Lung (tissue), 12 donors: ENCODE data around the gene EHD1. TPM values are rescaled to one million over a fixed set of nuclear protein-coding genes. Genes with fewer than 3 reads are reported as not detected.

Experiments used
- ATAC-seq: fragments of 200-7000 bp; cut with Tn5 transposase; one replicate; pipeline ENCODE4 v1.9.1; 2020; ENCODE audit warnings: moderate number of reproducible peaks; ENCODE audit not compliant: insufficient read depth, low FRiP score
- DNase-seq, 3 donors: peaks; one replicate each; pipeline ENCODE4 v3.0.0-alpha.2; 2013 to 2017
- H3K27ac ChIP-seq, 2 donors: one replicate each; pipeline ENCODE4 v1.5.1; 2013; ENCODE audit warnings: mild to moderate bottlenecking in 2 of 2, moderate library complexity in 2 of 2, control low read depth in 1 of 2, inconsistent platforms in 1 of 2, low read depth in 1 of 2, low read length in 1 of 2
- H3K27me3 ChIP-seq, 3 donors: one replicate each; pipeline ENCODE4 v1.5.1; 2013; ENCODE audit warnings: low read length in 2 of 3; ENCODE audit not compliant: control insufficient read depth in 3 of 3, insufficient read depth in 3 of 3
- H3K36me3 ChIP-seq, 4 donors: one replicate each; pipeline ENCODE4 v1.5.1; 2013; ENCODE audit warnings: low read length in 4 of 4, mild to moderate bottlenecking in 1 of 4, moderate library complexity in 1 of 4; ENCODE audit not compliant: control insufficient read depth in 4 of 4, insufficient read depth in 4 of 4
- H3K4me1 ChIP-seq, 5 donors: one replicate each; pipeline ENCODE4 v1.5.1; 2013; ENCODE audit warnings: low read length in 5 of 5, mild to moderate bottlenecking in 2 of 5, moderate library complexity in 1 of 5; ENCODE audit not compliant: control insufficient read depth in 5 of 5, insufficient read depth in 5 of 5
- H3K4me3 ChIP-seq: one replicate; pipeline ENCODE4 v1.5.1; 2013; ENCODE audit warnings: mild to moderate bottlenecking, control low read depth, moderate library complexity
- H3K9ac ChIP-seq, 2 donors: one replicate each; pipeline ENCODE4 v1.5.1; 2013; ENCODE audit warnings: low read length in 2 of 2, control low read depth in 1 of 2; ENCODE audit not compliant: insufficient read depth in 1 of 2
- H3K9me3 ChIP-seq, 4 donors: one replicate each; pipeline ENCODE4 v1.5.1; 2013; ENCODE audit warnings: low read length in 3 of 4, mild to moderate bottlenecking in 1 of 4, moderate library complexity in 1 of 4; ENCODE audit not compliant: control insufficient read depth in 4 of 4, insufficient read depth in 3 of 4
- WGBS, 2 donors: extraction: QIAGEN DNeasy Blood & Tissue Kit; methylation state at CpG; one replicate each; pipeline ENCODE4 v1.1.7; 2013; 5-methylcytosine and 5-hydroxymethylcytosine counted together
- polyA plus RNA-seq, 2 donors: library from polyadenylated mRNA; stranded (reverse); fragments of 200-250 nt; gene quantifications; one replicate each; pipeline ENCODE4 v1.2.1, GENCODE V29; 2013
- total RNA-seq, 2 donors: library from RNA; depleted of rRNA in 1 of 2; stranded (reverse); fragments of >200 nt in 1 of 2; gene quantifications; one replicate each; pipeline ENCODE4 v1.2.1, GENCODE V29; 2014 to 2021
- TF ChIP-seq, protein P1 (sequence below): IDR thresholded peaks from 2 replicates; pipeline ENCODE4 v1.5.1; 2012; ENCODE audit warnings: mild to moderate bottlenecking; ENCODE audit errors: control extremely low read depth, extremely low read depth
- donor health status: control.
- donor health status: control.
- donor health status: Bipolar disorder and iron deficiency.
- donor health status: healthy.
- donor health status: DM: yes; HTN: yes; CAD: no.

EHD1 gene
- total and polyA plus RNA-seq, 4 donors = 42.1 to 144 (median 105) TPM

DNA sequence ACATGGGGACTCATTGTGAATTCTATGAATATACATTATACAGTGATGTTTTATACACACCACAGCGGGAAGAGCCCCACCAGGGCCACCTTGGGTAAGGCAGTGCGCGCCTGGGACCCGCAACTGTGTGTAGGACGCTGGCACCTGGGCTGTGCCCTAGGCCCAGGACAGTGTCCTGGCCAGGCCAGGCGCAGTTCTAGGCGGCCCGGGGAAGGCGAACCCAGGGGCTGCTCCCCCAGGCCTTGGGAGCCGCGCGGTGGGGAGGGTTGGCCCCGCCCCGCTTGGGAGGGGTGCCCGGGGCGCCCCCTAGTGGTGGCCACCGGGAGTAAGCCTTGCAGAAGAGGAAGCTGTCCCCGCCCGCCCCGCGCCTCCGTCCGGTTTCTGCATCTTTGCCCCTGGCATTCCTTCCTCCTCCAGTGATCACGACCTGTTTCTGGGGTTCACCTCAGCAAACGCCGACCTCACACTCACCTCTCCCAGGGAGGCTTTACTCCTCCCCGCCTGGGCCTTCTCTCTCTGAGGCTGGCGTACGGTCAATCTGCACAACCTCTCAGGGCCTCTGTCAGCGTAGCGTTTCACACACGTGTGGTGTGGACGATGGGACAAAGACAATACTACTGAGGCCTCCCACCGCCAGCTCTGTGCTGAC, 9.5 kb upstream of the EHD1 start:
- WGBS, 2 donors = 13 to 17% methylated on average over 33 to 34 of the region's 34 CpGs
- DNase-seq (peak; percentile 64 to 77 (median 68)), ATAC-seq (peak; percentile 88)
- H3K9me3 ChIP-seq = no peaks in the 10 kb centered on the region
- TF ChIP-seq, protein P1, sequence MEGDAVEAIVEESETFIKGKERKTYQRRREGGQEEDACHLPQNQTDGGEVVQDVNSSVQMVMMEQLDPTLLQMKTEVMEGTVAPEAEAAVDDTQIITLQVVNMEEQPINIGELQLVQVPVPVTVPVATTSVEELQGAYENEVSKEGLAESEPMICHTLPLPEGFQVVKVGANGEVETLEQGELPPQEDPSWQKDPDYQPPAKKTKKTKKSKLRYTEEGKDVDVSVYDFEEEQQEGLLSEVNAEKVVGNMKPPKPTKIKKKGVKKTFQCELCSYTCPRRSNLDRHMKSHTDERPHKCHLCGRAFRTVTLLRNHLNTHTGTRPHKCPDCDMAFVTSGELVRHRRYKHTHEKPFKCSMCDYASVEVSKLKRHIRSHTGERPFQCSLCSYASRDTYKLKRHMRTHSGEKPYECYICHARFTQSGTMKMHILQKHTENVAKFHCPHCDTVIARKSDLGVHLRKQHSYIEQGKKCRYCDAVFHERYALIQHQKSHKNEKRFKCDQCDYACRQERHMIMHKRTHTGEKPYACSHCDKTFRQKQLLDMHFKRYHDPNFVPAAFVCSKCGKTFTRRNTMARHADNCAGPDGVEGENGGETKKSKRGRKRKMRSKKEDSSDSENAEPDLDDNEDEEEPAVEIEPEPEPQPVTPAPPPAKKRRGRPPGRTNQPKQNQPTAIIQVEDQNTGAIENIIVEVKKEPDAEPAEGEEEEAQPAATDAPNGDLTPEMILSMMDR = peak; percentile 69
- peak overlapping the region in 1 of 2 donors; percentile 28 for H3K27ac ChIP-seq
- no peaks in the 10 kb centered on the region for H3K27me3 ChIP-seq
- H3K4me3 ChIP-seq = no peak overlapping the region
- peak overlapping the region in 1 of 2 donors; percentile 48 for H3K9ac ChIP-seq
- peaks cover 0 to 11% (median 6%) of the 10 kb centered on the region in 5 donors for H3K4me1 ChIP-seq
- no peaks in the 10 kb centered on the region for H3K36me3 ChIP-seq

DNA sequence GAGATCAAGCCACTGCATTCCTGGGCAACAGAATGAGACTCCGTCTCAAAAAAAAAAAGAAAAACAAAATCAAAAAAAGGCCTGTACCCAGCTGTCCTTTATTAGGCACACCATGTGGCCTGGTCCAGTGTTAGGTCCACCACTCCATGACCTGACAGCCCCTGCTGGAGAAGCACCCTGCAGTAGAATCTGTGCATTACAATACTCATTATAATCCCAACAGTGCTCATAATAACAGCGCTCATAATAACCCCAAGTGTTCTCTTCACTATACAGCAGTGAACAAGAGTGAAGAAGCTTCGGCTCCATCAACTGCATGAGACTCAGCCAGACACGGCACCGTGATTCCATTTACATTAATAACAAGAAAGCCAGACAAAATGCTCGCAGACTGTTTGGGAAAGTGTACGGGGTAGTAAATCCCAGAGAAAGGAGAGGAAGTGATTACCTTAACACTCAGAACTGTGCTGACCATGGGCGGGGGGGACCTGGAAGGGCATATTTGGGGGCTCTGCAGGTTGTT, 8.9 kb upstream of the EHD1 start:
- no peak overlapping the region for H3K9ac ChIP-seq
- DNase-seq = no peak
- no peaks in the 10 kb centered on the region for H3K9me3 ChIP-seq
- H3K27ac ChIP-seq = peak overlapping the region in 1 of 2 donors; percentile 28
- no peaks in the 10 kb centered on the region for H3K27me3 ChIP-seq
- no peak overlapping the region for H3K4me3 ChIP-seq
- TF ChIP-seq, protein P1 = no peak
- H3K36me3 ChIP-seq = no peaks in the 10 kb centered on the region
- no peak for ATAC-seq
- 77 to 83% methylated on average over 8 of the region's 8 CpGs for WGBS, 2 donors
- H3K4me1 ChIP-seq = peaks cover 0 to 11% (median 6%) of the 10 kb centered on the region in 5 donors

DNA sequence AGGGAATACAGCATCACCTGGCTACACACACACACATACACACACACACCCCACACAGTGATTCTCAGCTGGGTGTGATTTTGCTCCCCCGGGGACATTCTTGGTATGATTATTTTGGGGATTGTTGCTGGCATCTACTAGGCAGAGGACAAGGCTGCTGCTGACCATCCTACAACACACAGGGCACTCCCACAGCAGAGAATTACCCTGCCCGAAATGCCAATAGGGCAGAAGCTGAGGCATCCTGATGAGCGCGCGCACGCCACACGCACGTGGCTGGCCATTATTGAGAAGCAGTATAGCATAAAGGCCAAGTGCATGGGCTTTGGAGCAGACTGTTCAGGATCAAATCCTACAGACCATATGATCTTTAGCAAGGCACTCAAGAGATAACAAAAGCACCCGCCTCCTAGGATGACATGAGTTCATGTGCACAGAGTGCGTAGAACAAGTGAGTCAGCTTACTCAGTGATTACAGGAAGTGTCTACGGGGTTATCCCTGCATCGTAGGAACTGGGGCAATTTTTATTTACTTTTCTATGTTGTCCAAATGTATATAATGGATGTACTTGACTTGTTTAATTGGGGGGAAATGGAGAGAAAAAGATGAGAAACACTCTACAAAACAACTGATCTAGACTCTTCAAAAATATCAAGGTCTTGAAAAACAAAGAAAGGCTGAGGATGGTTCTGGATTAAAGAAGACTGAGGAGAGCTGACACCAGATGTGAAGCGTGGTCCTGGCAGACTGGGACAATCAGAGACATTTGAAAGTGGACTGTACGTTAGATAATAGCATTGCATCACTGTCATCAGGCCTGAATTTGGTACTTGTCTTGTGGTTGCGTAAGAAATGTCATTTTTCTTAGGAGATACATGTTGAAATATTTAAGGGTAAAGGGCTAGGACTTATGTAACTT, 7.2 kb upstream of the EHD1 start:
- DNase-seq = no peak
- H3K4me1 ChIP-seq = peaks cover 0 to 11% (median 6%) of the 10 kb centered on the region in 5 donors
- no peak for ATAC-seq

More for the DNA sequence above, 7.2 kb upstream of the EHD1 start:
- Histone ChIP-seq H3K27me3 (no peaks in the 10 kb centered on the region), H3K27ac (peak overlapping the region in 1 of 2 donors; percentile 60), H3K36me3 (no peaks in the 10 kb centered on the region), H3K4me3 (no peak overlapping the region), H3K9me3 (no peaks in the 10 kb centered on the region), H3K9ac (no peak overlapping the region)
- TF ChIP-seq, protein P1 = no peak
- WGBS, 2 donors = 59 to 69% methylated on average over 15 of the region's 15 CpGs
